ENCODE measurements around the gene AFDN.

Gene AFDN

GRCh38 chr6:167985911-167986595, 159.3 kb downstream of the AFDN start:
- intact Hi-C loops (cut with DNase I; ENCODE audit: low total_unique reads), result no loop called here
- H3K27ac ChIP-seq, result no peak overlapping the region
- DNase-seq, result no peak
- H3K36me3 ChIP-seq, result no peaks in the 10 kb centered on the region
- H3K9me3 ChIP-seq, result no peaks in the 10 kb centered on the region
- no peaks in the 10 kb centered on the region for H3K4me1 ChIP-seq
- no peak for TF ChIP-seq CTCF (IDR thresholded peaks at IDR 0.05)
- no peaks in the 10 kb centered on the region for H3K27me3 ChIP-seq
- no peak overlapping the region for H3K4me3 ChIP-seq

GRCh38 chr6:167987396-167988153, 160.9 kb downstream of the AFDN start:
- Histone ChIP-seq H3K36me3 (no peaks in the 10 kb centered on the region), H3K4me3 (no peak overlapping the region), H3K4me1 (no peaks in the 10 kb centered on the region), H3K27me3 (no peaks in the 10 kb centered on the region), H3K9me3 (no peaks in the 10 kb centered on the region), H3K27ac (no peak overlapping the region)
- intact Hi-C loops (cut with DNase I; ENCODE audit: low total_unique reads), result no loop called here
- TF ChIP-seq CTCF (IDR thresholded peaks at IDR 0.05), result no peak
- DNase-seq, result no peak

GRCh38 chr6:167988154-167988495, 161.4 kb downstream of the AFDN start:
- TF ChIP-seq CTCF (IDR thresholded peaks at IDR 0.05), result no peak
- H3K4me1 ChIP-seq, result no peaks in the 10 kb centered on the region
- no peaks in the 10 kb centered on the region for H3K27me3 ChIP-seq
- no peaks in the 10 kb centered on the region for H3K36me3 ChIP-seq
- H3K27ac ChIP-seq, result no peak overlapping the region
- DNase-seq, result no peak
- intact Hi-C loops (cut with DNase I; ENCODE audit: low total_unique reads), result no loop called here
- H3K4me3 ChIP-seq, result no peak overlapping the region
- H3K9me3 ChIP-seq, result no peaks in the 10 kb centered on the region

GRCh38 chr6:167988945-167989841, 162.5 kb downstream of the AFDN start:
- intact Hi-C loops (cut with DNase I; ENCODE audit: low total_unique reads), result no loop called here
- no peak overlapping the region for H3K27ac ChIP-seq
- H3K4me3 ChIP-seq, result no peak overlapping the region
- no peaks in the 10 kb centered on the region for H3K4me1 ChIP-seq
- H3K9me3 ChIP-seq, result no peaks in the 10 kb centered on the region
- no peaks in the 10 kb centered on the region for H3K27me3 ChIP-seq
- no peak for TF ChIP-seq CTCF (IDR thresholded peaks at IDR 0.05)
- no peak for DNase-seq
- no peaks in the 10 kb centered on the region for H3K36me3 ChIP-seq

- no peaks in the 10 kb centered on the region for H3K9me3 ChIP-seq
- H3K4me1 ChIP-seq, result no peaks in the 10 kb centered on the region
- H3K27ac ChIP-seq, result no peak overlapping the region
- no peak overlapping the region for H3K4me3 ChIP-seq
- no peak for DNase-seq
- no peaks in the 10 kb centered on the region for H3K27me3 ChIP-seq
- H3K36me3 ChIP-seq, result no peaks in the 10 kb centered on the region
- TF ChIP-seq CTCF (IDR thresholded peaks at IDR 0.05), result no peak
- intact Hi-C loops (cut with DNase I; ENCODE audit: low total_unique reads), result no loop called here
Measured at GRCh38 chr6:167990016-167990945, 163.6 kb downstream of the AFDN start.
